Raji (cell line): ENCODE results near the gene KRT31.
"Not testable (repeated sequence)": the region's sequence is repeated elsewhere in the genome, so short reads cannot be mapped to it uniquely, and the experiment has no call there.

ENCODE experiments used
- POLR2A ChIP-seq: IDR thresholded peaks from 2 replicates; pipeline ENCODE4 v1.6.1; 2011; ENCODE audit warnings: low read depth, low read length, control low read depth; ENCODE audit not compliant: insufficient read depth

The KRT31 gene

GRCh38 chr17:41403404-41404023, 6.1 kb upstream of the KRT31 start:
- TF ChIP-seq POLR2A, result no peak

DNA sequence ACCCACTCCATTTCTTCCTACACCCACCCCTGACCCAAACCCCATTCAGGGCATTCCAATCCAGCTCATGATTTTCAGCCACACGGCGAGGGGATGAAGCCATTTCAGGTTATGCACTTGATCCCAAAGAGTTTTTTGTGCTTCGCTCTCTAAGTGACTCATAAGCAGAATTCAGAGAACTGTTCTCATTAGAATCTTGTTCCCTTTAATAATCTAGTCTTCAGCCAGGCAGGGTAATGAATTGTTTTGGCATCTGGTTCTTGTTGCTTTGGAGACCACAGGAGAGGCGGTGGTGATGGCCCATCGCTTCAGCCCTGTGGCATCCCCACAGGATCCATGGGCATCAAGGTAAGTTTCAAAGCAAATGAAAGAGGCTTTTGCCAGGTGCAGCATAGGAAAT, 4.8 kb upstream of the KRT31 start:
- no peak for TF ChIP-seq POLR2A

- no peak for TF ChIP-seq POLR2A
Observed at GRCh38 chr17:41396340-41396739, 1.1 kb downstream of the KRT31 start.

DNA sequence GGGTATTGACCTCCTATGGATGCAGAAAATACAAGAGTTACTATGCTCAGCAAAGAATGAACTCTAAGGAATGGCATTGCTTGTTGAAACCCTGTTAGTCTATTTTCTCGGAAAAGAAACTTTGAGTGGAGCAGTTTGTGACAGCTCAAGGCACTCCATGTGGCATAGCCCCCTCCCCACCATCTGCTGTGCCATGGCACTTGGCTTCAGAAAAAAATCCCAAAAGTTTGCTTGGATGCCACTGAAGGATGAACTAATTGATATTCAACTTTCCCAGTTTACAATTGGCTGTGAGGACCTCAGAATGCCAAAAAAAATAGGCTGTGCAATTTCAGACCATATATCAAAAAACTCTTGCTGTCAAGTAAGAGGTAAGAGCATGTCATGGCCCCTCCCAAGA, 1.8 kb downstream of the KRT31 start:
- no peak for TF ChIP-seq POLR2A

GRCh38 chr17:41394254-41394996, 3.0 kb downstream of the KRT31 start:
- TF ChIP-seq POLR2A, result no peak

DNA sequence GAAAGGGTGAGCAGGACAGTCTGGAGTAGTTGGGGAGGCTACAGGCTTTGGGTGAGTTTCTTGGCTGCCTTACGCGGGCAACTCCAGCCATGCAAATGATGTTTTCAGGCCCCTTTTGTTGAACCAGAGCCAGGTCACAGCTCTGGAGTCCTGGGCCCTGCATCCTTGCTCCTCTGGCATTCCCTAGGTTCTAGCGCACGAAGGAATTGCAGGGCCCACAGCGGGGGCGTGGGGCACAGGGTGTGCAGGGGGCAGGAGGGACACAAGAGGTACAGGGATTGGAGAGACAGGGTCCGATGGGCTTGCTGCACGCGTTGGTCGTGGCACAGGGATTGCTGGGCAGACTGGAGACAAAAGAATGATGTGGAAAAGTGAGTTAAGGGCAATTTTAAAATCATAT, 3.6 kb downstream of the KRT31 start:
- TF ChIP-seq POLR2A, result no peak

DNA sequence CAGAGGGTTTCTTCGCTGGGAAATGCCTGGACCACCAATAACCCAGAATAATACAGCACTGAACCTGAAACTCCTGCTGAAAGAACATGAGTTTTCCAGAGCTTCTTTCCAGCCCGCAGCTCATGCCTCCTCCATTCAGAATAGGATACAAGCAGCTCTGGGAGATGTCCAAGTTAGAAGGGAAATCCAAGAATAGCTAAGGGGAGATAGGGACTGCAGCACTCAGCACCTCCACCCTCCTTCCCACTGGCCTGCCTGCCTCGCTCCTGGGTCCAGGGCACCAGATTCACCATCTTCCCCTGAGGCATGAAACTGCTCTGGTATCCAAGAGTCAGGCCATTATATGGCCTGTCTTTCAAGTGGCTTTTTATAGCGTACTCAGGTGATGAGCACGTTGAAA, 4.1 kb downstream of the KRT31 start:
- no peak for TF ChIP-seq POLR2A

DNA sequence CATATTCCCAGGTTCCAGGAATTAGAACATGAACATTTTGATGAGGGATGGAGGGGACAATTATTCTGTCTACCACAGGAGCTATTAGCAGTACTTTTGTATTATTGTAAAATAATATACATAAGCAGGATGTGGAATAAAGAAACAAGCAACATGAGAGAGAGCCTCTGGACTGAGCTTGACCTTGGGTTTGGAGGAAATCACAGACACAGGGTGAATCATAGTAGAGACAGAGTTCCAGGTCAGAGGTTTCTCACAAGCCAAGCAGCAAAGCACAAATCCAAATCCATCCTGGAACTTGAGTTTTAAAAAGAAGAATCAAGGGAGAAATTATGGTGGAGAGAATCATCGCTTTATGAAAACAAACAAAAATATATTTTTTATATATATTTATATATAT, 5.1 kb downstream of the KRT31 start:
- TF ChIP-seq POLR2A, result no peak

DNA sequence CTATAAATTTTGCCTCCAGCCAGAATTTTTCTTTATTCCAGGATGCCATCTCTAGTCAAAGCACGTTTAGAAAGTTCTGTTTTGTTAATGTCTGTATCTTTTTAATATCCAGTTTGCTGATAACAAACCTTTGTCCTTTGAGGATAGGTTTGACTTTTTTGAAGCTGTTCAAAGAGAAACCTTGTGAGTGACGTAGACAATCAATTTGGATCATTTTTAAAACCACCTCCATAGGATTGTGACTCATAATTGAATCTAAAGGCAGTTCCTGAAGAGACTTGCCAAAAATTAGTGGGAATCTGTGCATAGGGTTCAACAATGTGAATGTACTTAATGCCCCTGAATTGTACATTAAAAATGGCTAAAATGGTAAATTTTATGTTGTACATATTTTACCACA, 5.9 kb downstream of the KRT31 start:
- no peak for TF ChIP-seq POLR2A

DNA sequence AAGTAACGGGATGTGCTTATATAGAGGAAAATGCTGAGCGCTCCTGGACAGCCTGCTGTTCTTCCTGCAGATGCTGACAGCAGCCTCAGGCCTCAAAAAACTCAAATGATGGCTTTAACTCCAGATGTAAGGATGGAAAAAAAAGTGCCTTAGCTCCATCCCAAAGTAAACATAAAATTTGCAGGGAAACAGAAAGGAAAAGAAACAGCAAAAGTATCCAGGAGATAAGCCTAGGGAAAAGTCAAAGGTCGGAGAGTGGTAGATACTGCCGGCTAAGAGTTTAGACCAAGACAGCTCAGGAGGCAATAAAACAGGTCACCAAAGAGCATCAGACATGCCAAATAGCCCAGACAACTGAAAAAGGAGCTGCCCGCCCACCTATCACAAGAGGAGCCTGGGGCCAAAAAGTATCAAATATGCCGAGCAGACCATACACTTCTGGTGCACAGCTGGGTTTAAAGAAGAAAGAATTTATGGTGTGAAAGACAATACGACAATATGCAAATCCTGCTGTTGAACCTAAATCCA, 6.9 kb downstream of the KRT31 start:
- no peak for TF ChIP-seq POLR2A

GRCh38 chr17:41387670-41388069, 9.7 kb downstream of the KRT31 start:
- no peak for TF ChIP-seq POLR2A

DNA sequence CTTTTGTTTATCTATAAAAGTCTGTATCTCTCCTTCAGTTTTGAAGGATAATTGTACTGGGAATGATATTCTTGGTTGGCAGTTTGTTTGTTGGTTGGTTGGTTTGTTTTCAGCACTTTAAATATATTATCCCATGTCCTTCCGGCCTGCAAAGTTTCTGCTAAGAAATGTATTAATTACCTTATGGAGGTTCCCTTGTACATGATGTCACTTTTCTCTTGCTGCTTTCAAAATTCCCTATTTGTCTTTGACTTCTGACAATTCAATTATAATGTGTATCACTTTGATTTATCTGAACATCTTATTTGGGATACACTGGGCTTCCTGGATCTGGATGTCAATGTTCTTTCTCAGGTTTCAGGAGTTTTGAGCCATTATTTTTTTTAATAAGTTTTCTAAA, 11.2 kb downstream of the KRT31 start:
- TF ChIP-seq POLR2A, result no peak

GRCh38 chr17:41383690-41384089, 13.7 kb downstream of the KRT31 start:
- no peak for TF ChIP-seq POLR2A

GRCh38 chr17:41382394-41382793, 15.0 kb downstream of the KRT31 start:
- no peak for TF ChIP-seq POLR2A

DNA sequence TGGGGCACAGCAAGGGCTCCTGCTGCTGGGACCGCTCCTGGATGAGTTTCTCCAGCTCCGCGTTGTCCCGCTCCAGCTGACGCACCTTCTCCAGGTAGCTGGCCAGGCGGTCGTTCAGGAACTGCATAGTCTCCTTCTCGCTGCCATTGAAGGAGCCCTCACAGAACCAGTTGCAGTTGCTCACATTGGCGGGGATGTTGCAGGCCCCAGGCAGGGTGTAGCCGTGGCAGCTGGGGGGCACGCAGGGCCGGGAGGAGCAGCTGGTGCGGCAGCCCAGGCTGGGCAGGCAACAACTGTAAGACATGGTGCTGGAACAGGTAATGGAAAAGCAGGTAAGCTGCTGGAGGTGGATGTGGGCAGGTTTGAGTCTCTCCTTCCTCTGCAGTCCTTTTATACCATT, 15.5 kb downstream of the KRT31 start, which contains the start of gene KRT34:
Gene KRT34 (minus strand): TSS at position 364 of the 400 bp plus-strand sequence. CDS start 60 bp downstream, at position 304.
- TF ChIP-seq POLR2A, result not testable (repeated sequence)

DNA sequence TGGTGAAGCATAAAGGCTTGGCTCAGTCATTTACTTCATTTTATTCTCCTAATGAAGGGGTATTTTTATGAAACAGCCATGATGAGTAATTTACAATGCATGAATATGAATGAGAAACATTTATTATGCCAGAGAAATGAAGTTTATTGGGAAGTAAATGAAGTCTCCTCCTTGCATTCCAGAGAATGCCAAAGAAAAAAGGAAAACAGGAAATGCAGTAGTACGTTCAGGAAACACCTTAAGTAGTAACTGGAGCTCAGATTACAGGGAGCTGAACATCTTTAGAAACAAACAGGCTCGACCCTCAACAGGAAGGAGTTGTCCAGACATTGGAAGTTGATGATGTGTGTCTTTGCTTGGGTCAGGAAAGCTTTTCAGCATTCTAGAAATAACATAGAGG, 19.9 kb downstream of the KRT31 start:
- no peak for TF ChIP-seq POLR2A
